Ecto neural progenitor cell (in vitro differentiated cells): ENCODE results near the gene RESF1.
A peak's percentile ranks its signal among the peaks of the same experiment; 100 is the strongest.

Source experiments
- DNase-seq: peaks from one replicate; pipeline ENCODE4 v3.0.0-alpha.2; 2018; ENCODE audit warnings: low spot score

RESF1 gene

DNA sequence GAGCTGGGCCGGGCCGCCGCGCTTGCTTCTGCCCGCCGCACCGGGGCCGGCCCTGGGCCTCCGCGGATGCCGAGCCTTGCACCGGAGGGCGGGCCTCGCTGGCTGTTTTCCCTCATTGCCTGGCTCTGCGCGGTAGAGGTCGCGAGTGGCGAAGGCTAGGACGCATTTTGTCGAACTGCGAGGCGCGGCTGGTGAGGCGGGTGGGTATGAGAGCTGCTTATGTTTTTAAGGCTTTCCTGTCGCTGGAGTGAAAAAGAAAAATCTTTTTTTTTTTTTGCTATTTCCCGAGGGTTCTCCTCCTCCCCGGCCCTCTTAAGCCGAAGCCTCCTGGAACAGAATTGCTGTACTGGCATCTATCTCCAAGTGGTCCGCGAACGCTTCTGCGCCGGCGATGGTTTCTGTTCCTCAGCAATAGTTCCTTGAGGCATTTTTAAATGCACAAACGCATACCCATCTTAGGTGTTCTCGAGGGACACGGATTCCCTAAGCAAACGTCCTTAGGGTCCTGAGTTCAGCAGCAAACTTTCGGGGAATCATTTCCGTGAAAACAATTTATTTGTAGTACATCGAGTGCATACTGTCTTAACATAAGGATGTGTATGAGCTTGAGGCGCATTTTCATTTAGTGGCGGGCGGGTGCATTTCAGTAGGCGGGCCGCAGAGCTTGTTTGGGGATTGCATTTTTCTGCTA is 631 bp downstream of the RESF1 start:
- peak; percentile 64 for DNase-seq

DNA sequence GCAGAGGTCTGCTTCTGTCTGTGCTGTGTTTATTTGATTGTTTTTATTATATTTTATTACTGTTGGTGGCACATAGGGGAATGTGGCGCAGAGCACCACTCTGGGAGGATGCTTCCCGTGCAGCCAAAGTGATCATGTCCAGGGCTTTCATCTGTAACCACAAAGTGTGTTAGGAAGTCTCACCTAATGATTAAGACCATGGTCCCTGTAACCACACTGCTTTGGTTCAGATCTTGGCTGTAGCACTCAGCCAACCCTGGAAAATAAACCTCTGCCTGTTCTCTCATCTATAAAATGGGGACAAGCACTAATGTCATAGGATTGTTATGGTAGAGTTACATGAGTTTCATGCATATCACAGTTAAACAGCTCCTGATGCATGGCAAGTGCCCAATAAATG is 1.9 kb downstream of the RESF1 start:
- no peak for DNase-seq

DNA sequence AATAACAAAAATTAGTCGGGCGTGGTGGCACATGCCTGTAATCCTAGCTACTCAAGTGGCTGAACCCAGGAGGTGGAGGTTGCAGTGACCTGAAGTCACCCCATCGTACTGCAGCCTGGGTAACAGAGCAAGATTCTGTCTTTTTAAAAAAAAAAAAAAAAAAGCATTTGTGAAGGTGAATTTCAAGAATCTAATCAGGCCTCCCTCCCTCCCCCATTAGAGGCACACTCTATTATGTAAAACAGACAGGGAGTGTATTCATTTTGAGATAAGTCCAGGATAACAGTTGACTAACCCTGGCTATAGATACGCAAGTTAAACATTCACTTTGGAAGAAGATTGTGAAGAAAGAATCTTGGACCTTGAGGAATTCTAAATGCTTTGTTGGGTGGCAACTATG is 2.9 kb downstream of the RESF1 start:
- DNase-seq, result no peak

DNA sequence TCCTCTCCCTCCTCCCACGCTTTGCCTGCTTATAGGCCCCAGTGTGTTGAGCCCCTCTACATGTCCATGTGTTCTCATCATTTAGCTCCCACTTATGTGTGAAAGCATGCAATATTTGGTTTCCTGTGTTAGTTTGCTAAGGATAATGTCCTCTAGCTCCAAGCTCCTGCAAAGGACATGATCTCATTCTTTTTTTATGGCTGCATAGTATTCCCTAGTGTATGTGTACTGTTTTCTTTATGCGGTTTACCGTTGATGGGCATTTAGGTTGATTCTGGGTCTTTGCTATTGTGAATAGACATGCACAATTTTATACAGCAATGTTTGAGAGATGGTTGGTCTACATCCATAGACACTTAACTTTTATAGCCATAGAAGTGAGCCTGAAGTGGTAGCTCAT is 5.1 kb downstream of the RESF1 start:
- DNase-seq, result no peak

DNA sequence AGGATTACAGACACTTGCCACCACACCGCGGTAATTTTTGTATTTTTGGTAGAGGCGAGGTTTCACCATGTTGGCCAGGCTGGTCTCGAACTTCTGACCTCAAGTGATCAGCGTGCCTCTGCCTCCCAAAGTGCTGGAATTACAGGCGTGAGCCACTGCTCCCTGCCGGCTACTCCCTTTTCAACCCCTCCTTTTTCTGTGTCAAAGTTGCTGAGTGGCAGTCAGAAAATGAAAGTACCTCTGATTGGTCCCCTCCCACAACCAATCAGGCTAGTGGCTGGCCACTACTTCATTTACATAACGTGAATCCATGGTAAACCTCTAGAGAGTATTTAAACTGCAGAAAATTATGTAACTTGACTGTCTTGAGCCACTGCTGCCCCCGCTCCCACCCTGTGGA is 5.9 kb downstream of the RESF1 start:
- no peak for DNase-seq

DNA sequence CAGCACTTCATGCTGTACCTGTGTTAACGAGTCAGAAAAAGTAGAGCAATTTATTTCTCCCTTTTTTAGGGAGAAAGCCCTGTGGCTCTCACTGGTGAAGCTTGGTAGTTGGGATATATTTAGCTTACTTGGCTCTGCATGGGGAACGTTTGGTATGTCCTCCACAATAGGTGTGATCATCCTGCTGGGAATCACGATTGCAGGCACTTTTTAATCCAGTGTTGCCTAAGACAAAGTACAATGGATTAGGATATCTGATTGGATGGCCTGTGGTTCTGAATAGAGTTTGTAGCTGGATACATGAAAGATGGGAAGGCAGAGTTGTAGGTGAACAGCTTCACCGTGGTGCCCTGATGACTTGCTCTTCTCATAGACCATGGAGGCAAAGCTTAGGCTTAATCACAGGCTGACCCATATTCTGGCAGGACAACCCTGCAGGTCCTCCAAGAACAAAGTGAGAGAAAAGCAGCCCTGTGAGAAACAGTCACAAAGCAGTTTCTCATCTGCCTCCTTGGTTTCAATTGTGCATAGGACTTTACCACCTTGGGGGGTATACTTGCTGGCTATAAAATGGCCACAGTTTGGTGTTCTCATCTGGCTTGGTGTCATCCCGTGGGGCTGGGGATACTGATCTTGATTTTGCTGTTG is 7.5 kb downstream of the RESF1 start:
- DNase-seq, result no peak

DNA sequence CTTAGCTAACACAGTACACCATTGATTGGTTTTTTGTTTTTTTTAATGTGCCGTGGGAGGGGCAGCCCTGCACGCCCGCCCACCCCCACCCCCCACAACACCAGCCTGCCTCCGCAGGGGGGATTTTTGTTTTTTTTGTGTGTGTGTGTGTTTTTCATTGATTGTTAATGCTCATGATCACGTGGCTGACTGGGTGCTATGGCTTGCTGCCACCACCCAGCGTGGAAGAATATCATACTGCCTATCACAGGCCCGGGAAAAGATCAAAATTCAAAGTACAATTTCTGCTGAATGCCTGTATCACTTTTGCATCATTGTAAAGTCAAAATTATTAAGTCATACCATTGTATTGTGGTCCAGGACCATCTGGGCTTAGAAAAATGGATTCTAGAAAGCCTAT is 8.3 kb downstream of the RESF1 start:
- no peak for DNase-seq

DNA sequence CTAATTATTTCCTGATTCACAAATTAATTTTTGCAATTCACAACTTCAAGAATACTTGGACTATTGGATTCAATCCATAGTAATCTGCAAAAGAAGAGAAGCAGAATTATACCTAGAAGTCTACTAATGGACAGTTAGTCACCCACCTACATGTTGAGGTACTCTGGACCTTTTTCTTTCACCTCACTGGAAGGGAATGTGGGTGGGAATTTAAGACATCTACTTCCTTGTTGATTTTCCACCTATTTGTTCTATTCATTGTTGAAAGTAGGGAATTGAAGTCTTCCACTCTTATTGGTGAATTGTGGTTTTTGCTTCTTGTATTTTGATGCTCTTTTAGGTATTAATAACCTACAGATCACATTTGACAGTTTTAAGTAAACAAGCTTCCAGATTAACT is 11.0 kb downstream of the RESF1 start:
- no peak for DNase-seq

DNA sequence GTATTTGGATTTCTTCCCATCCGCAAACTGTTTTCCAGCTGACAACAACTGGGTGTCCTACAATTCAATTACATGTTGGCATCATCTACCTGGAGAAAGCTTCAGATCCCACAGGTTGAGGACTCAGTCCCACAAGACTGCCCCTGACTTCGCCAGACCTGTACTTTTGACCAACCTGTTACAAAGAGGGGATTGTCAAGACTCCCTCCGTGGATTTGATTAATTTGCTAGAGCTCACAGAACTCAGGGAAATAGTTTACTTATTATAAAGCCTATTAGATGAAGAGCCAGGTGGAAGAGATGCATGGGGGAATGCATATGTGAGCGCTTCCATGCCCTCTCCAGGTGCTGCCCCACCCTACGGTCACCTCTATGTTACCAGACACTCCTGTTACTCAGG is 14.6 kb downstream of the RESF1 start:
- DNase-seq, result no peak

DNA sequence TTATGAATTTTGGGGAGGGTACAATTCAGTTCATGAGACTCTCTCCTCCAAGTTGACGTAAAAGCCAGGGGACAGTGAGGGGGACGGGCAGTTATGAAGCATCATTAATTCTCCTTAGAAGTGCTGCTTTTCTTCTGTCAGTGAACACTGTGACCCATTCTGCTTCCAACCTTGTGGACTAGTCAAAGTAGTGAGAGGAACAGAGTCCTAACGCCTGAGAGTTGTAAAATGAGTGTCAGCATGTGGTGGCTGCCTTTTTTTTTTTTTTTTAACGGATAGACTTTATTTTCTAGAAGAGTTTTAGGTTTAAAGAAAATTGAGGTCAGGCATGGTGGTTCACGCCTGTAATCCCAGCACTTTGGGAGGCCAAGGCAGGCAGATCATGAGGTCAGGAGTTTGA is 15.5 kb downstream of the RESF1 start:
- no peak for DNase-seq

DNA sequence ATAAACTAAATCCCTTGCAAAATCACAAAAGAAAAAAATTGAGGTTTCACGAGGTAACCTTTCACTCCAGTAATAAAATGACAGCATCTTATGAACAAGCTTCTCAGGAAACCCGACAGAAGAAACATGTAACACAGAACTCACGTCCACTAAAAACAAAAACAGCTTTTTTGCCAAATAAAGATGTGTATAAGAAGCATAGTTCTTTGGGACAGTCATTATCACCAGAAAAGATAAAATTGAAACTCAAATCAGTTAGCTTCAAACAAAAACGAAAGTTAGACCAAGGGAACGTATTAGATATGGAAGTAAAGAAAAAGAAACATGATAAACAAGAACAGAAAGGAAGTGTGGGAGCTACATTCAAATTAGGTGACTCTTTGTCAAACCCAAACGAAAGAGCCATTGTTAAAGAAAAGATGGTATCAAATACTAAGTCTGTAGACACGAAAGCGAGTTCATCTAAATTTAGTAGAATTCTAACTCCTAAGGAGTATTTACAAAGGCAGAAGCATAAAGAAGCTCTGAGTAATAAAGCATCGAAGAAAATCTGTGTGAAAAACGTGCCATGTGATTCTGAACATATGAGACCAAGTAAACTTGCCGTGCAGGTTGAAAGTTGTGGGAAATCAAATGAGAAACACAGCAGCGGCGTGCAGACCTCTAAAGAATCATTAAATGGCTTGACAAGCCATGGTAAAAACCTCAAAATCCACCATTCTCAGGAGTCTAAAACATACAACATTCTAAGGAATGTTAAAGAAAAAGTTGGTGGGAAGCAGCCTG is 25.8 kb downstream of the RESF1 start:
- no peak for DNase-seq

DNA sequence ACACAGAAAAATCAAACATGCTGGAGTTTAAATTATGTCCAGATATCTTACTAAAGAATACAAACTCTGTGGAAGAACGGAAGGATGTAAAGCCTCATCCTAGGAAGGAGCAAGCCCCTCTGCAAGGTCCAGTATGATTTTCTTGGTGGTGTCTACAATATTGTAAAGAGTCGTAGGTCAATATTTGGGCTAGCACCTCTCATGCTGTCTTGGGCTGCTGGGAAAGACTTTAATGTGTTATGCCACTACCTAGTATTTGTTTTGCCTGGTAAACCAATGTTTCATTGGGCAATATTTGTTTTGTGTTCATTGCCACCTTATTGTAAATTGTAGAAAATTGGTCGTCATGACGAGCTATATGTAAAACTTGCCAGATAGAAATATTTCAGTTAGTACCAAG is 26.6 kb downstream of the RESF1 start:
- DNase-seq, result no peak

DNA sequence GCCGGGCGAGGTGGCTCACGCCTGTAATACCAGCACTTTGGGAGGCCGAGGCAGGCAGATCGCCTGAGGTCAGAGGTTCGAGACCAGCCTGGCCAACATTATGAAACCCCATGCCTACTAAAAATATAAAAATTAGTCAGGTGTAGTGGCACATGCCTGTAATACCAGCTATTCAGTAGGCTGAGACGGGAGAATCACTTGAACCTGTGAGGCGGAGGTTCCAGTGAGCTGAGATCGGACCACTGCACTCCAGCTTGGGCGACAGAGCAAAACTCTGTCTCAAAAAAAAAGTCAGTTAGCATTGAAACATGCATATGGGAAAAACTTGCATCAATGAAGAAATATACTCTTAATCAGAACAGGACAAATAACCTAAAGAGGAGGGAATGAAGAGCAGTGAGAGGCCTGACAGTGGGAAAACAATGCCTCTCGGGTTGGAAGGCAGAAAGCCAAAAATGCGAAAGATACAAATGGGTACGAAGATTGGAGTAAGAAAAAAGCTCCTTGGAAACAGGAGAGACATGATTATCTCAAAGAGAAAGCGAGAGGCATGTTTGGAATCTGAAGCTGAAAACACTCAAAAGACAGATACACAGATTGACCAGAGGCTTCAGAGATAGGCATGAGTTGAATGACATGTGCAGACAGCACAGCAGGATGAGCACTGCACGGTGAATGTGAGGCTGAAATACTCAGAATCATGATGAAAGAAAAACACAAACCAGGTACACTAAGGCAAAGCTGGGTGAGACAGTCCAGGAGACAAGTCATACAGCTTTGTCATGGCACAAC is 30.6 kb downstream of the RESF1 start:
- DNase-seq, result no peak

DNA sequence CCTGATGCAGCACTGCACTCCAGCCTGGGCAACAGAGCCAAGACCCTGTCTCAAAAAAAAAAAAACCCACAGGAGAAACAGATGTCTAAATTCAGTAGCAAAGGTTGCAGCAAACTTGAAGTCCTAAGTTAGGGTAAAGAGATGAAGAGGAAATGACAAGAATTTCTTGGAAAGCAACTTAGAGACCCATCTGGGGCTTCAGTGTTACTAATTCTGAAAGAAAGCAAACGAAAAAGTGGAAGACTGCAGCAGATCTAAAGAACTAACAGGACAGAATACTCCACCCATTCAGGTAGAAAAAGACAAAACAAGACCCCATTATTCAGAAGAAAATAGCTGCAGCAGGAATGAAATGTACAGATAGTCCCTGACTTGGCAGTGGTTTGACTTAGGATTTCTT is 31.9 kb downstream of the RESF1 start:
- DNase-seq, result no peak

DNA sequence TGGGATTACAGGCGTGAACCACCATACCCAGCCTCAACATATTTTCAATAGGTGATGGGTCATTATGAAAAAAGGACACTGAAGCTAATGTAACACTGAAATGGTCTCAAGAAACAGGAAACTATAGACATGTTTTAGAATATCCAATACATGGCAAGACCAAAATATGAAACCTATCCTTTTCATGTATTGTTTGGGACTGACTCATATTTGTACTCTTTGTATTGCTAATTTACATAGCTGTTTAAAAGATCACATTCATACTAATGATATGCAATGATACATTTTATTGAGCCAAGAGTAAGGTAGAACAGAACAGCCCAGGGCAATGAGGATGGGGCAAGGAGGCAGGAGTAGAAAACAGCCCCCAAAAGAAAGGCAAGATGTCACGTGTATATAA is 32.6 kb downstream of the RESF1 start:
- DNase-seq, result no peak

DNA sequence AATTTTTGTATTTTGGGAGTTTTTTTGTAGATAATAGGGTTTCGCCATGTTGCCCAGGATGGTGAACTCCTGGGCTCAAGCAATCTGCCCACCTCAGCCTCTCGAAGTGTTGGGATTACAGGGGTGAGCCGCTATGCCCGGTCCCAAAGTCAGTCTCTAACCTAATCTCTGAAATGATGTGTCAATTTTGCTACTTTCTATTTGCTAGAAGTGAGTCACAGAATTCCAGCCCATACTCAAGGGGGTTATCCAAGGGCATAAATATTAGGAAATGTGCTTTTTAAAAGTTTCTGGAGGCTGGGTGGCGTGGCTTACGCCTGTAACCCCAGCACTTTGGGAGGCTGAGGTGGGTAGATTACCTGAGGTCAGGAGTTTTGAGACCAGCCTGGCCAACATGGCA is 40.5 kb downstream of the RESF1 start:
- DNase-seq, result no peak

DNA sequence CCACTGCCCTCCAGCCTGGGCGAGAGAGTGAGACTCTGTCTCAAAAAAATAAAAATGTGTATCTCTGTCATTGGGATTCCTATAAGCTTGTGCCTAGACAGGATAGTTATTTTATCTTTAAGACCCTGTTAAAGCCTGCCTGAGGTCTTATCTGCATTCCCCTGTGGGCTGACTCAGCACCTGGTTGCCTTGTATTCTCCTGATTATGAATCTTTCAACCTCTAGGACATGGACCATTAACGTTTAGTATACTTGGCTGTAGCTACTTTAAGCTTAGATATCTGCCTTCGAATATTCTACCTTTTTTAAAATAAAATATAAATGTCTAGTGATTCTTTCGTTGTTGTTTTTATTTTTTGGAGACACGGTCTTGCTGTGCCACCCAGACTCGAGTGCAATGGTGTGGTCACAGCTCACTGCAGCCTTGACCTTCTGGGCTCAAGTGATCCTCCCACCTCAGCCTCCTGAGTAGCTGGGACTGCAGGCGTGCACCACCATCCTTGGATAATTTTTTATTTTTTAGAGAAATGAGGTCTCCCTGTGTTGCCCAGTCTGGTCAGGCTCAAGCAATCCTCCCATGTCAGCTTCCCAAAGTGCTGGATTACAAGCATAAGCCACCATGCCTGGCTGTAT is 41.3 kb downstream of the RESF1 start:
- no peak for DNase-seq

DNA sequence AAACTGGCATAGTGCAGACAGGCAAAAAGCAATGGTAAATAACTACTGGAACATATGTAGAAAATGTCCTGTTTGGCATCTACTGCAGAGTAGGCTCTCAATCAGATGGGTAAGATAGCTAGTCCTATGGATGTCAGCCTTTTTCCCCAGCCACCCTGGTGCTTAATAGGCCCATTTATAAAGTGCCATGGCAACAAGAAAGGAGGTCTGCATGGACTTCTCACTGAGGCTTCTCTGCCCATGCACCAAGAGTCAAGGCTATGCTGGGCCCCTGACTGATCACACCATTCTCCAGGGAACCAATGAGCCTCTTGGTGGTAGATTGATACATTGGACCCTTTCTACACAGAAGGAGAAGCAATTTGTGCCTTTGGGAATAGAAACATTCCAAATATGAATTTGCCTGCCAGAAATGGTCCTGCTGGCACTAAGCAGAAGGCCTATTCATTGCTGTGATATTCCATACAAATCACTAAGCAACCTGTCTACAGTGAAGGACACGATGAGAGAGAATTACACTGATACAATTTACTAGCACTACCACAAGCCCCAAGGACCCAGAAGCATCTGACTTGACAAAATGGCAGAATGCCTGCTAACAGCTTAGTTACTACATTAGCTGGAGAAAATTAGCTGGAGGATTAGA is 43.8 kb downstream of the RESF1 start:
- no peak for DNase-seq

DNA sequence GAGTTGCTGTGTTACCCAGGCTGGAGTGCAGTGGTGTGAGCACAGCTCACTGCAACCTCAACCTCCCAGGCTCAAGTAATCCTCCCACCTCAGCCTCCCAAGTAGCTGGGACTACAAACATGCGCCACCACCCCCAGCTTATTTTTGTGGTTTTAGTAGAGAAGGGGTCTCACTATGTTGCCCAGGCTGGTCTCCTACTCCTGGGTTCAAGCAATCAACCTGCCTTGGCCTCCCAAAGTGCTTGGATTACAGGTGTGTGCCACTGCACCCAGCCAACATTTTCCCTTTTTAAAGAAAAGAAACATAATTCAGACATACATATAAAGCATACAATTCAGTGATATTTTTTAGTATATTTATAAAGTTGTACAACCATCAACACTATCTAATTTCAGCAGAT is 44.4 kb downstream of the RESF1 start:
- DNase-seq, result no peak

DNA sequence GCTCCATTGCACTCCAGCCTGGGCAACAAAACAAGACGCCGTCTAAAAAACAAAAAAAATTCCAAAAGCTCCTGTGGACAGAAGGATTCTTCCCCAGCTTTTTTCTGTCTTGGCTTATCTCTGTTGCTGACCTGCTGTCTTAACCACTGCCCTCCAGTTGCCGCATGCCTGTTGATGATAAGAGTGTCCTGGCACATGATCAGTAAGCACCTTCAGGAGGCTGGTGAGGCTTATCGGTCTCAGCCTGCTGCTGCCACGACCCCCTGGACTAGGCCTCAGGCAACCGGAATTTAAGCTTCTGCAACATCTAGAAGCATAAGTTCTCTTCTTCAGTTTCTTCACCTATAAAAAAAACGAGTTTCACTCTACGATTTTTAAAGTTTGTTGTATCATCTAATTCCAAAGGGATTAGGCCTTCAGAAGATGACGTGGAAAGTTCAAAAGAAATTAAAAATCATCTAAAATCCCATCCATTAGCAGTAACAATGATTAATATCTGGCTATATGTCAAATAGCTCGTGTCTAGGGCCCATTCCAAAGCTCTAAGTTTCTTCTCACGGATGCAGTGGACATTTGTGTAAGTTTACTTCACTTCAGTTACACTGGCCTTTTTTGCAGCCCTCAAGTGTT is 46.4 kb downstream of the RESF1 start:
- DNase-seq, result no peak
